Lung (tissue), 12 donors: ENCODE measurements around the gene CLIC5. TPM values are rescaled to one million over a fixed set of nuclear protein-coding genes. Genes with fewer than 3 reads are reported as not detected.
A peak's percentile ranks its signal among the peaks of the same experiment; 100 is the strongest.

Experiments
- ATAC-seq: fragments of 200-7000 bp; cut with Tn5 transposase; one replicate; pipeline ENCODE4 v1.9.1; 2020; ENCODE audit warnings: moderate number of reproducible peaks; ENCODE audit not compliant: insufficient read depth, low FRiP score
- DNase-seq, 3 donors: peaks; one replicate each; pipeline ENCODE4 v3.0.0-alpha.2; 2013 to 2017
- H3K27ac ChIP-seq, 2 donors: one replicate each; pipeline ENCODE4 v1.5.1; 2013; ENCODE audit warnings: mild to moderate bottlenecking in 2 of 2, moderate library complexity in 2 of 2, control low read depth in 1 of 2, inconsistent platforms in 1 of 2, low read depth in 1 of 2, low read length in 1 of 2
- H3K27me3 ChIP-seq, 3 donors: one replicate each; pipeline ENCODE4 v1.5.1; 2013; ENCODE audit warnings: low read length in 2 of 3; ENCODE audit not compliant: control insufficient read depth in 3 of 3, insufficient read depth in 3 of 3
- H3K36me3 ChIP-seq, 4 donors: one replicate each; pipeline ENCODE4 v1.5.1; 2013; ENCODE audit warnings: low read length in 4 of 4, mild to moderate bottlenecking in 1 of 4, moderate library complexity in 1 of 4; ENCODE audit not compliant: control insufficient read depth in 4 of 4, insufficient read depth in 4 of 4
- H3K4me1 ChIP-seq, 5 donors: one replicate each; pipeline ENCODE4 v1.5.1; 2013; ENCODE audit warnings: low read length in 5 of 5, mild to moderate bottlenecking in 2 of 5, moderate library complexity in 1 of 5; ENCODE audit not compliant: control insufficient read depth in 5 of 5, insufficient read depth in 5 of 5
- H3K4me3 ChIP-seq: one replicate; pipeline ENCODE4 v1.5.1; 2013; ENCODE audit warnings: mild to moderate bottlenecking, control low read depth, moderate library complexity
- H3K9ac ChIP-seq, 2 donors: one replicate each; pipeline ENCODE4 v1.5.1; 2013; ENCODE audit warnings: low read length in 2 of 2, control low read depth in 1 of 2; ENCODE audit not compliant: insufficient read depth in 1 of 2
- H3K9me3 ChIP-seq, 4 donors: one replicate each; pipeline ENCODE4 v1.5.1; 2013; ENCODE audit warnings: low read length in 3 of 4, mild to moderate bottlenecking in 1 of 4, moderate library complexity in 1 of 4; ENCODE audit not compliant: control insufficient read depth in 4 of 4, insufficient read depth in 3 of 4
- WGBS, 2 donors: extraction: QIAGEN DNeasy Blood & Tissue Kit; methylation state at CpG; one replicate each; pipeline ENCODE4 v1.1.7; 2013; 5-methylcytosine and 5-hydroxymethylcytosine counted together
- polyA plus RNA-seq, 2 donors: library from polyadenylated mRNA; stranded (reverse); fragments of 200-250 nt; gene quantifications; one replicate each; pipeline ENCODE4 v1.2.1, GENCODE V29; 2013
- total RNA-seq, 2 donors: library from RNA; depleted of rRNA in 1 of 2; stranded (reverse); fragments of >200 nt in 1 of 2; gene quantifications; one replicate each; pipeline ENCODE4 v1.2.1, GENCODE V29; 2014 to 2021
- TF ChIP-seq, protein P1 (sequence below): IDR thresholded peaks from 2 replicates; pipeline ENCODE4 v1.5.1; 2012; ENCODE audit warnings: mild to moderate bottlenecking; ENCODE audit errors: control extremely low read depth, extremely low read depth
- donor health status: control.
- donor health status: control.
- donor health status: Bipolar disorder and iron deficiency.
- donor health status: healthy.
- donor health status: DM: yes; HTN: yes; CAD: no.

Gene CLIC5
- total and polyA plus RNA-seq, 4 donors: 14.8 to 92.3 (median 40.7) TPM

DNA sequence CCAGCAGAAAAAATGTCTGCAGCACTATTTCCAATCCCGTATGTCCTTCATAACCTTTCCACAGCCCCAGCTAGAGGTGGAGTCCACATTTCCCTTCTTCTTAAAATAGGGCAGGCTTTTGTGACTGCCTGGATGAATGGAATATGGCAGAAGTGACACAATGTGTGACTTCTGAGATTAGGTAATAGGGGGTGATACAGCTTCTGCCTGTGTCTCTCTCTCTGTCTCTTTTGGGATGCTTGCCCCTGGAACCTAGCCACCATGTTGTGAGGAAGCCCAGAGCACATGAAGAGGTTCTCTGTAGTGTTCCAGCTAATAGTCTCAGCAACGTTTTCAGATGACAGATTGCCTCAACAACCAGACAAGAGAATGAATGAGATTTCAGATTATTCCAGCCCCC lies 51.4 kb downstream of the CLIC5 start:
- H3K9me3 ChIP-seq: peaks cover 0 to 2% (median 0%) of the 10 kb centered on the region in 4 donors
- DNase-seq: no peak
- H3K36me3 ChIP-seq: no peaks in the 10 kb centered on the region
- 67 to 76% methylated on average over 2 of the region's 2 CpGs for WGBS, 2 donors
- H3K4me3 ChIP-seq: no peak overlapping the region
- H3K4me1 ChIP-seq: peaks cover 0 to 49% (median 4%) of the 10 kb centered on the region in 5 donors
- H3K9ac ChIP-seq: no peak overlapping the region
- H3K27me3 ChIP-seq: no peaks in the 10 kb centered on the region
- ATAC-seq: no peak
- peak overlapping the region in 1 of 2 donors; percentile 46 for H3K27ac ChIP-seq
- TF ChIP-seq, protein P1, sequence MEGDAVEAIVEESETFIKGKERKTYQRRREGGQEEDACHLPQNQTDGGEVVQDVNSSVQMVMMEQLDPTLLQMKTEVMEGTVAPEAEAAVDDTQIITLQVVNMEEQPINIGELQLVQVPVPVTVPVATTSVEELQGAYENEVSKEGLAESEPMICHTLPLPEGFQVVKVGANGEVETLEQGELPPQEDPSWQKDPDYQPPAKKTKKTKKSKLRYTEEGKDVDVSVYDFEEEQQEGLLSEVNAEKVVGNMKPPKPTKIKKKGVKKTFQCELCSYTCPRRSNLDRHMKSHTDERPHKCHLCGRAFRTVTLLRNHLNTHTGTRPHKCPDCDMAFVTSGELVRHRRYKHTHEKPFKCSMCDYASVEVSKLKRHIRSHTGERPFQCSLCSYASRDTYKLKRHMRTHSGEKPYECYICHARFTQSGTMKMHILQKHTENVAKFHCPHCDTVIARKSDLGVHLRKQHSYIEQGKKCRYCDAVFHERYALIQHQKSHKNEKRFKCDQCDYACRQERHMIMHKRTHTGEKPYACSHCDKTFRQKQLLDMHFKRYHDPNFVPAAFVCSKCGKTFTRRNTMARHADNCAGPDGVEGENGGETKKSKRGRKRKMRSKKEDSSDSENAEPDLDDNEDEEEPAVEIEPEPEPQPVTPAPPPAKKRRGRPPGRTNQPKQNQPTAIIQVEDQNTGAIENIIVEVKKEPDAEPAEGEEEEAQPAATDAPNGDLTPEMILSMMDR: no peak

GRCh38 chr6:45963896-45964295 lies 51.8 kb downstream of the CLIC5 start:
- no peaks in the 10 kb centered on the region for H3K27me3 ChIP-seq
- H3K36me3 ChIP-seq: no peaks in the 10 kb centered on the region
- H3K9me3 ChIP-seq: peaks cover 0 to 2% (median 0%) of the 10 kb centered on the region in 4 donors
- H3K4me1 ChIP-seq: peaks cover 0 to 44% (median 4%) of the 10 kb centered on the region in 5 donors
- ATAC-seq: no peak
- TF ChIP-seq, protein P1: no peak
- H3K4me3 ChIP-seq: no peak overlapping the region
- peak overlapping the region in 1 of 2 donors; percentile 46 for H3K27ac ChIP-seq
- H3K9ac ChIP-seq: no peak overlapping the region
- no peak for DNase-seq

DNA sequence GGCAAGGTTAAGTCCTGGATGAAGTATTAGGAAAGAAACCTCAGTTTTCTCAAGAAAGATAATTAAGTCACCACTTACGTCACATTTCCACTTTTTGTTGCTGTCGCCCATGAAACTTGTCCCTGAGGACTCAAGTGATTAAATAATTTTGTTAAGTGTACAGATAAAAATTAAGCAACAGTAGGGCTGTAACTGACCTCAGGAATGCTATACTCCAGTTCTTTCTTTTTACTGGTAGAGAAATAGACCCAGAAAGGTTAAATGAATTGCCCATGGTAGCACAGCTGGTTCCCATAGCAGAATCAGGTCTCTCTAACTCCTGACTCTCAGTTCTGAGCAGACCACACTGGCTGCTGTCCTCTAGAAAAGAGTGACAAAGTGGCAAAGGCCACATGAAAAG lies 54.5 kb downstream of the CLIC5 start:
- peak overlapping the region in 1 of 2 donors; percentile 37 for H3K27ac ChIP-seq
- peaks cover 0 to 2% (median 0%) of the 10 kb centered on the region in 4 donors for H3K9me3 ChIP-seq
- H3K4me1 ChIP-seq: peaks cover 0 to 34% (median 4%) of the 10 kb centered on the region in 5 donors
- no peaks in the 10 kb centered on the region for H3K36me3 ChIP-seq
- DNase-seq (no peak), ATAC-seq (peak; percentile 61)
- no peak overlapping the region for H3K4me3 ChIP-seq
- TF ChIP-seq, protein P1: no peak
- H3K27me3 ChIP-seq: no peaks in the 10 kb centered on the region
- WGBS, 2 donors: 55 to 67% methylated on average over 2 of the region's 2 CpGs
- H3K9ac ChIP-seq: no peak overlapping the region

DNA sequence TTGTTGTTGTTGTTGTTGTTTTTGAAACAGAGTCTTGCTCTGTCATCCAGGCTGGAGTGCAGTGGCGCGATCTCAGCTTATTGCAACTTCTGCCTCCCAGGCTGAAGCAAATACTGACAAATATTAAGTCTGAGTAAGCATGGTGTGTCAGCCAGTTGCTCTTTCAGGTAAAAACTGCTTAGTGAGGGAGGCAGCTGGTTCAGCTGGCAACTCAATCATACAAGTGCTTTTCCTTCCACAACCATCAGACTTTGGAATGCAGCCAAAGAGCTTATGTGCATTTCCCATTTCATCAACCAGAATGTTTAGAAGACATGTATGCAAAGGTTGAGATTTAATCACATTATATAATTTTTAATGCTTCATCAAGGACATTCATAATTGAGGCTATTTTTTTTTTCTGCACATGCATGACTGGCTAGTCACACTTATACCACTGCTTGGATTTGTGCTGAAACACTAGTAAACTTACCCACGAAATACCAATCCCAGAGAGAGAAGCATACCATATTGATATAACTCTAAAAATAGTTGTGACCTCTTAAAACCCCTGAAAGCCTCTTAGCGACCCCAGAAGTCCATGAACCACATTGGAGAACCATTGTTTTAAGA lies 56.0 kb downstream of the CLIC5 start:
- DNase-seq (peak; percentile 26 to 87 (median 79)), ATAC-seq (no peak)
- WGBS, 2 donors: 36 to 53% methylated on average over 4 of the region's 4 CpGs

More for the DNA sequence above, 56.0 kb downstream of the CLIC5 start:
- no peak overlapping the region for H3K9ac ChIP-seq
- peaks cover 0 to 2% (median 0%) of the 10 kb centered on the region in 4 donors for H3K9me3 ChIP-seq
- no peak overlapping the region for H3K4me3 ChIP-seq
- no peaks in the 10 kb centered on the region for H3K27me3 ChIP-seq
- peaks cover 0 to 29% (median 4%) of the 10 kb centered on the region in 5 donors for H3K4me1 ChIP-seq
- TF ChIP-seq, protein P1: no peak
- H3K36me3 ChIP-seq: no peaks in the 10 kb centered on the region
- peak overlapping the region in 1 of 2 donors; percentile 37 for H3K27ac ChIP-seq
